DND-41 (cell line): Measurements from ENCODE around the gene HNRNPAB.
A peak's percentile ranks its signal among the peaks of the same experiment; 100 is the strongest.

ENCODE experiments used
- ATAC-seq: fragments of 200-7000 bp; cut with Tn5 transposase; 3 replicates; pipeline ENCODE4 v1.9.1; 2021; ENCODE audit warnings: low read depth; ENCODE audit not compliant: insufficient read depth
- DNase-seq: peaks from one replicate; pipeline ENCODE4 v3.0.0-alpha.2; 2020
- H2AFZ ChIP-seq: 2 replicates; pipeline ENCODE4 v1.6.0; 2012; ENCODE audit warnings: low read depth, low read length
- H3K27ac ChIP-seq: 2 replicates; pipeline ENCODE4 v1.5.1; 2012; ENCODE audit warnings: low read length, inconsistent platforms
- H3K27me3 ChIP-seq: fragments of 200-600 bp; sonication (generic); 2 replicates; pipeline ENCODE4 v1.6.0; 2012; ENCODE audit warnings: low read length, mild to moderate bottlenecking, inconsistent platforms; ENCODE audit not compliant: insufficient read depth, poor library complexity
- H3K36me3 ChIP-seq: 2 replicates; pipeline ENCODE4 v1.5.1; 2012; ENCODE audit warnings: low read length, inconsistent platforms; ENCODE audit not compliant: insufficient read depth
- H3K4me1 ChIP-seq: 2 replicates; pipeline ENCODE4 v1.5.1; 2012; ENCODE audit warnings: mild to moderate bottlenecking, low read length; ENCODE audit not compliant: insufficient read depth
- H3K4me2 ChIP-seq: 2 replicates; pipeline ENCODE4 v1.6.0; 2012; ENCODE audit warnings: mild to moderate bottlenecking, moderate library complexity, low read length, inconsistent platforms; ENCODE audit not compliant: insufficient read depth
- H3K4me3 ChIP-seq, 2 experiments: fragments of 200-600 bp in 1 of 2; shearing (Covaris generic) in 1 of 2; 2 replicates each; pipeline ENCODE4 v1.5.1; 2012 to 2016; ENCODE audit warnings: inconsistent platforms in 2 of 2, low read length in 2 of 2, mild to moderate bottlenecking in 2 of 2, low read depth in 1 of 2, moderate library complexity in 1 of 2
- H3K79me2 ChIP-seq: 2 replicates; pipeline ENCODE4 v1.6.0; 2012; ENCODE audit warnings: low read length, inconsistent platforms; ENCODE audit not compliant: insufficient read depth
- H3K9ac ChIP-seq: 2 replicates; pipeline ENCODE4 v1.6.0; 2012; ENCODE audit warnings: low read depth, mild to moderate bottlenecking, inconsistent platforms, low read length, moderate library complexity
- H3K9me3 ChIP-seq: 2 replicates; pipeline ENCODE4 v1.5.1; 2012; ENCODE audit warnings: low read length, moderate library complexity, mild to moderate bottlenecking, inconsistent platforms; ENCODE audit not compliant: insufficient read depth, severe bottlenecking
- H4K20me1 ChIP-seq: 2 replicates; pipeline ENCODE4 v1.6.0; 2012; ENCODE audit warnings: low read length; ENCODE audit not compliant: insufficient read depth
- EZH2 ChIP-seq: IDR thresholded peaks from 3 replicates; pipeline ENCODE4 v1.6.1; 2012; ENCODE audit warnings: borderline replicate concordance, low read depth, mild to moderate bottlenecking, moderate library complexity, low read length, inconsistent platforms; ENCODE audit not compliant: severe bottlenecking
- TF ChIP-seq, protein P1 (sequence below): IDR thresholded peaks from 2 replicates; pipeline ENCODE4 v1.5.1; 2012; ENCODE audit warnings: borderline replicate concordance, low read length, moderate library complexity, mild to moderate bottlenecking; ENCODE audit not compliant: poor library complexity, severe bottlenecking; ENCODE audit errors: extremely low read depth

Gene HNRNPAB

GRCh38 chr5:178232124-178232919 is 28.0 kb downstream of the HNRNPAB start, which contains the start of gene PHYKPL:
TSS of gene PHYKPL (minus strand) at chr5:178232802. CDS start at chr5:178232550, 252 bp downstream.
- Histone ChIP-seq H2AFZ (peak within 1 kb of the TSS; percentile 80), H3K4me1 (peaks cover 34% of the 10 kb centered on the region), H3K9me3 (no peaks in the 10 kb centered on the region), H3K4me2 (peak within 1 kb of the TSS; percentile 96), H4K20me1 (peaks cover 44% of the 10 kb centered on the region), H3K79me2 (peaks cover 41% of the 10 kb centered on the region), H3K27ac (peak within 1 kb of the TSS; percentile 84), H3K36me3 (peaks cover 48% of the 10 kb centered on the region), H3K27me3 (no peaks in the 10 kb centered on the region), H3K4me3 (peak within 1 kb of the TSS; percentile 97 to 99), H3K9ac (peak within 1 kb of the TSS; percentile 96)
- DNase-seq = peak; percentile 85
- ATAC-seq = peak; percentile 83
- TF ChIP-seq, protein P1, sequence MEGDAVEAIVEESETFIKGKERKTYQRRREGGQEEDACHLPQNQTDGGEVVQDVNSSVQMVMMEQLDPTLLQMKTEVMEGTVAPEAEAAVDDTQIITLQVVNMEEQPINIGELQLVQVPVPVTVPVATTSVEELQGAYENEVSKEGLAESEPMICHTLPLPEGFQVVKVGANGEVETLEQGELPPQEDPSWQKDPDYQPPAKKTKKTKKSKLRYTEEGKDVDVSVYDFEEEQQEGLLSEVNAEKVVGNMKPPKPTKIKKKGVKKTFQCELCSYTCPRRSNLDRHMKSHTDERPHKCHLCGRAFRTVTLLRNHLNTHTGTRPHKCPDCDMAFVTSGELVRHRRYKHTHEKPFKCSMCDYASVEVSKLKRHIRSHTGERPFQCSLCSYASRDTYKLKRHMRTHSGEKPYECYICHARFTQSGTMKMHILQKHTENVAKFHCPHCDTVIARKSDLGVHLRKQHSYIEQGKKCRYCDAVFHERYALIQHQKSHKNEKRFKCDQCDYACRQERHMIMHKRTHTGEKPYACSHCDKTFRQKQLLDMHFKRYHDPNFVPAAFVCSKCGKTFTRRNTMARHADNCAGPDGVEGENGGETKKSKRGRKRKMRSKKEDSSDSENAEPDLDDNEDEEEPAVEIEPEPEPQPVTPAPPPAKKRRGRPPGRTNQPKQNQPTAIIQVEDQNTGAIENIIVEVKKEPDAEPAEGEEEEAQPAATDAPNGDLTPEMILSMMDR = peak; percentile 30
- no peak for TF ChIP-seq EZH2

DNA sequence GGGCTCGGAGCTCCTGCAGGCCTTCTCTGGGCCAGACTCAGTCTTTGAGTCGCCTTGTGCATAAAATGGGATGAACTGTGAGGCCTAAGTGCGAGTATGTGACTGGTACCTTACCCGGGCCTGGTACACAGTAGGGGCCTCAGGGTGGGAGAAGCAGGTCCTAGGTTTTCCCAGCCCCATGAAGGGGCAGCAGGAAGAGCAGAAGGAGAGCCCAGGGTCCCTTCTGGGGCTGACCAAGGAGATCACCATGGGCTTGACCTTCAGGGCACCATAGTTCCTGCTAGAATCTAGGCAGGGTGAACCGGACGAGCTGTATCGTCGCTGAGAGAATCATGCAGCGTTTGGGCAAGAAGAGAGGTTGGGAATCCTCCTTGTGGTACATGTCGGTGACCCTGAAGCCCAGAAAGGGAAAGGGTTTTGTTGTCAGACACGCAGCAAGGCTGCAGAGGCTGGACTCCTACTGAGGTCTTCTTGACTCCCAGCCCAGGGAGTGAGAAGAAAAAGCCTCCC is 28.6 kb downstream of the HNRNPAB start:
- DNase-seq (no peak), ATAC-seq (no peak)
- peak overlapping the region; percentile 96 for H3K4me2 ChIP-seq
- H2AFZ ChIP-seq = peak overlapping the region; percentile 80
- H4K20me1 ChIP-seq = peaks cover 38% of the 10 kb centered on the region
- peak overlapping the region; percentile 97 to 99 for H3K4me3 ChIP-seq
- peak overlapping the region; percentile 84 for H3K27ac ChIP-seq
- peaks cover 40% of the 10 kb centered on the region for H3K79me2 ChIP-seq
- H3K27me3 ChIP-seq = no peaks in the 10 kb centered on the region
- no peaks in the 10 kb centered on the region for H3K9me3 ChIP-seq
- peak overlapping the region; percentile 96 for H3K9ac ChIP-seq
- peaks cover 42% of the 10 kb centered on the region for H3K36me3 ChIP-seq
- TF ChIP-seq, protein P1 = no peak
- TF ChIP-seq EZH2 = no peak
- peaks cover 34% of the 10 kb centered on the region for H3K4me1 ChIP-seq

DNA sequence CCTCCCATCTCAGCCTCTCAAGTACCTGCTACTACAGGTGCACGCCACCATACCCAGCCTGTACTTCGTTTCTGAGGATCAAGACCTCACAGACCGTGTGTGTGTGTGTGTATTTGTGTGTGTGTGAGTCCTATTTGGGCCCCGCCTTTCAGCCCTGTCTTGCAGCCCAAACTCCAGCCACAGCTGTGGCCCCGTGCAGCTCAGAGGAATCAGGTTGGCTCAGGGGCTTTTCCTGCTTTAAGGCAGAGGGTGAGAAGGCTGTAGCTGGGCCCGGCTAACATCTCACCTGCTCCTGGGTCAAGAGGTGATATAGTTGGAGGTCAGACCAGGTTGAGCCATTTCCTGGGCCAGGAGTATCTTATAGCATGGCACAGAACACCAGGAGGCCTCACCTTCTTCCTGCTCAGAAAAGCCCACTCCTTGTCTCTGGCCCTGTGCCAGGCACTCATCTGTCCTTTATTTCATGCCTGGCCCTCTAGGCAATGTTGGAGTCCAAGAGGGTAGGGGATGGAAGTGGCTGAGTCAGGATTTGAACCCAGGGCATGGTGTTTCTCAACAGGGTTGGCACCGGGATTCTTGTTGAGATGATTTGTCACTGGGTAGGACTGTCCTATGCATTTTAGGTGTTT is 29.9 kb downstream of the HNRNPAB start:
- H3K36me3 ChIP-seq = peaks cover 29% of the 10 kb centered on the region
- no peak overlapping the region for H3K27ac ChIP-seq
- H3K79me2 ChIP-seq = peaks cover 32% of the 10 kb centered on the region
- no peaks in the 10 kb centered on the region for H3K27me3 ChIP-seq
- DNase-seq (no peak), ATAC-seq (no peak)
- H3K4me1 ChIP-seq = peaks cover 37% of the 10 kb centered on the region
- TF ChIP-seq EZH2 = no peak
- TF ChIP-seq, protein P1 = no peak
- no peak overlapping the region for H3K9ac ChIP-seq
- no peak overlapping the region for H3K4me3 ChIP-seq
- H3K9me3 ChIP-seq = no peaks in the 10 kb centered on the region
- peaks cover 28% of the 10 kb centered on the region for H4K20me1 ChIP-seq
- H3K4me2 ChIP-seq = no peak overlapping the region
- no peak overlapping the region for H2AFZ ChIP-seq
